Sigmoid colon (tissue), 7 donors: ENCODE data around the gene CEACAM18. TPM values are rescaled to one million over a fixed set of nuclear protein-coding genes. Genes with fewer than 3 reads are reported as not detected.

Experiments
- DNase-seq: peaks from one replicate; pipeline ENCODE4 v3.0.0-alpha.2; 2019
- H3K27ac ChIP-seq, 4 donors: fragments of 200-600 bp; sonication (generic); one replicate each; pipeline ENCODE4 v1.5.1; 2016 to 2019; ENCODE audit warnings: mild to moderate bottlenecking in 1 of 4
- H3K27me3 ChIP-seq, 3 donors: fragments of 200-600 bp; sonication (generic); one replicate each; pipeline ENCODE4 v1.5.1; 2019; ENCODE audit warnings: mild to moderate bottlenecking in 1 of 3
- H3K36me3 ChIP-seq, 4 donors: fragments of 200-600 bp; sonication (generic); one replicate each; pipeline ENCODE4 v1.5.1; 2016 to 2019
- H3K4me1 ChIP-seq, 4 donors: fragments of 200-600 bp; sonication (generic); one replicate each; pipeline ENCODE4 v1.5.1; 2017 to 2019
- H3K4me3 ChIP-seq, 4 donors: fragments of 200-600 bp; sonication (generic); one replicate each; pipeline ENCODE4 v1.5.1; 2017 to 2019; ENCODE audit warnings: mild to moderate bottlenecking in 2 of 4, moderate library complexity in 1 of 4
- H3K9me3 ChIP-seq, 4 donors: fragments of 200-600 bp in 3 of 4; sonication (generic) in 3 of 4; one replicate each; pipeline versions ENCODE4 v1.5.1 to v1.6.1; 2013 to 2019
- EP300 ChIP-seq, 4 donors: sonication (generic); formaldehyde crosslinking; IDR thresholded peaks; one replicate each; pipeline ENCODE4 v1.6.1; 2017; ENCODE audit warnings: antibody characterized with exemption in 4 of 4
- POLR2A ChIP-seq, 2 donors: fragments of 450-650 bp; IDR thresholded peaks; one replicate each; pipeline ENCODE4 v1.6.1; 2016; ENCODE audit warnings: antibody characterized with exemption in 2 of 2, mild to moderate bottlenecking in 2 of 2, moderate library complexity in 2 of 2
- POLR2AphosphoS5 ChIP-seq, 4 donors: sonication (generic); formaldehyde crosslinking; IDR thresholded peaks; one replicate each; pipeline ENCODE4 v1.6.1; 2017; ENCODE audit warnings: antibody characterized with exemption in 4 of 4
- WGBS, 2 donors: extraction: QIAGEN DNeasy Blood & Tissue Kit; methylation state at CpG; one replicate each; pipeline ENCODE4 v1.1.7; 2013; 5-methylcytosine and 5-hydroxymethylcytosine counted together
- intact Hi-C: fragments of 100-400 bp; cut with DNase I; formaldehyde crosslinking; loops from one replicate; pipeline ENCODE4 v1.15.1; 2023
- polyA plus RNA-seq, 3 donors: library from polyadenylated mRNA; stranded (reverse); fragments of 200-250 nt; gene quantifications; one replicate each; pipeline ENCODE4 v1.2.3, GENCODE V29; 2013
- total RNA-seq, 4 donors: library from RNA; depleted of rRNA; stranded (reverse); fragments of >200 nt; gene quantifications; one replicate each; pipeline ENCODE4 v1.1.0, GENCODE V29; 2016
- TF ChIP-seq, protein P1 (sequence below), 4 experiments: fragments of 450-650 bp in 3 of 4; fragments of 200-600 bp in 1 of 4; IDR thresholded peaks; one replicate each; pipeline ENCODE4 v1.5.1; 2016 to 2019; ENCODE audit warnings: antibody characterized with exemption in 4 of 4, mild to moderate bottlenecking in 3 of 4, moderate library complexity in 2 of 4
- donor health status: healthy with polysubstance abuse.
- donor health status: Bipolar disorder and iron deficiency.
- donor health status: healthy.

The CEACAM18 gene
- total and polyA plus RNA-seq, 7 donors: not detected

DNA sequence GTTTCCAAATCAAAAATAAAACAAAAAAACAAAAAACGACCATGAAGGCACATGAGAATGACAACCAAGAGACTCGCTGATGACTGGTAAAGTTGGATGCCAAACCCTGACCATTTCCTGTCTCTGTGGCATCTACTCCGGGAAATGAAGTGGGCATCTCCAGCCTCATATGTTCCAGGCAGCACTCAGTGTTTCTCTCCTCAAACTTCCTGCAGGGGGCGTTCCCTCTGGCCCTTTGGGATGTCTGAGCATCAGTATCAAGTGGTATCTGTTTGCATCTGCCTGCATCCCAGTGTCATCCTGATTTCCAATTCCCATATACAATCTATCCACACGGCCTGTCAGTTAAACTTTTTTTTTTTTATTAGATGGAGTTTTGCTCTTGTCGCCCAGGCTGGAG, 33.0 kb downstream of the CEACAM18 start:
- DNase-seq: no peak
- no peaks in the 10 kb centered on the region for H3K9me3 ChIP-seq
- no peak for TF ChIP-seq POLR2AphosphoS5 (IDR thresholded peaks at IDR 0.05)
- no peak for TF ChIP-seq EP300 (IDR thresholded peaks at IDR 0.05)
- TF ChIP-seq, protein P1, sequence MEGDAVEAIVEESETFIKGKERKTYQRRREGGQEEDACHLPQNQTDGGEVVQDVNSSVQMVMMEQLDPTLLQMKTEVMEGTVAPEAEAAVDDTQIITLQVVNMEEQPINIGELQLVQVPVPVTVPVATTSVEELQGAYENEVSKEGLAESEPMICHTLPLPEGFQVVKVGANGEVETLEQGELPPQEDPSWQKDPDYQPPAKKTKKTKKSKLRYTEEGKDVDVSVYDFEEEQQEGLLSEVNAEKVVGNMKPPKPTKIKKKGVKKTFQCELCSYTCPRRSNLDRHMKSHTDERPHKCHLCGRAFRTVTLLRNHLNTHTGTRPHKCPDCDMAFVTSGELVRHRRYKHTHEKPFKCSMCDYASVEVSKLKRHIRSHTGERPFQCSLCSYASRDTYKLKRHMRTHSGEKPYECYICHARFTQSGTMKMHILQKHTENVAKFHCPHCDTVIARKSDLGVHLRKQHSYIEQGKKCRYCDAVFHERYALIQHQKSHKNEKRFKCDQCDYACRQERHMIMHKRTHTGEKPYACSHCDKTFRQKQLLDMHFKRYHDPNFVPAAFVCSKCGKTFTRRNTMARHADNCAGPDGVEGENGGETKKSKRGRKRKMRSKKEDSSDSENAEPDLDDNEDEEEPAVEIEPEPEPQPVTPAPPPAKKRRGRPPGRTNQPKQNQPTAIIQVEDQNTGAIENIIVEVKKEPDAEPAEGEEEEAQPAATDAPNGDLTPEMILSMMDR (IDR thresholded peaks at IDR 0.05): no peak
- 17% methylated on average over 6 of the region's 6 CpGs for WGBS, 2 donors
- no peaks in the 10 kb centered on the region for H3K4me1 ChIP-seq
- peaks cover 0 to 12% (median 5%) of the 10 kb centered on the region in 3 donors for H3K27me3 ChIP-seq
- no peaks in the 10 kb centered on the region for H3K36me3 ChIP-seq
- H3K4me3 ChIP-seq: no peak overlapping the region
- no peak overlapping the region for H3K27ac ChIP-seq
- intact Hi-C loops: no loop called here

GRCh38 chr19:51513968-51514367, 35.6 kb downstream of the CEACAM18 start:
- H3K9me3 ChIP-seq: no peaks in the 10 kb centered on the region
- H3K36me3 ChIP-seq: no peaks in the 10 kb centered on the region
- H3K4me1 ChIP-seq: no peaks in the 10 kb centered on the region
- no peak overlapping the region for H3K27ac ChIP-seq
- peaks cover 0 to 18% (median 13%) of the 10 kb centered on the region in 3 donors for H3K27me3 ChIP-seq
- DNase-seq: no peak
- WGBS, 2 donors: 20 to 42% methylated on average over 2 of the region's 2 CpGs
- no peak overlapping the region for H3K4me3 ChIP-seq
- intact Hi-C loops: no loop called here
- TF ChIP-seq, protein P1 (IDR thresholded peaks at IDR 0.05): no peak
- TF ChIP-seq POLR2A (IDR thresholded peaks at IDR 0.05): no peak
- no peak for TF ChIP-seq POLR2AphosphoS5 (IDR thresholded peaks at IDR 0.05)
- no peak for TF ChIP-seq EP300 (IDR thresholded peaks at IDR 0.05)

DNA sequence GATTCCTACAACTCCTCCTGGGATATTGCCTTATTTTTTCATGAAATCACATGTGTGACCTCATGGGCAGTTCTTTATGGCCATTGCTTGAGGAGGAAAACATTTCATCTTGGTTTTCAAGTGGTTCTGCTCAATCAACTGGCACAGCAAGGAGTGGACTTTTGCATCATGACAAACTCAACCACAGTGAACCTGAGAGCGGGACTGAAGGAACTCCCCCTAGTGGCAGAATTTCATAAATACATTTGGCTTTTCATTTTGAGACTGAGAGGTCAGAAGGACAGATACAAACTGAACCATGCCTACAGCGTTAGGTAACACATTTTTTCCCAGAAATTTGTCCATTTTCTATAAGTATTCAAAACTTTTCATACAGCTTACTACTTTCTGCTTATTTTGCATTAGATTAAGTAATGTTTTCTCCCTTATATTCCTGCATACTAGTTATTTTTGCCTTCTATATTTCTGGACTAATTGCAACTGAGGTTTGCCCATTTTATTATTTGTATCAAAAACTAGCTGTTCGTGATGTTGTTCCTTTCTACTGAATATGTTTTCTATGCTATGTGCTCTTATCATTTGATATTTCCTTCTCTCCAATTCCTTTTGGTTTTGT, 36.6 kb downstream of the CEACAM18 start:
- H3K4me1 ChIP-seq: no peaks in the 10 kb centered on the region
- TF ChIP-seq, protein P1 (IDR thresholded peaks at IDR 0.05): peak in 3 of 4 experiments; percentile 41 to 63 (median 49)
- no peak for TF ChIP-seq EP300 (IDR thresholded peaks at IDR 0.05)
- H3K4me3 ChIP-seq: no peak overlapping the region
- 13 to 18% methylated on average over 3 of the region's 3 CpGs for WGBS, 2 donors
- no peaks in the 10 kb centered on the region for H3K9me3 ChIP-seq
- peaks cover 0 to 18% (median 17%) of the 10 kb centered on the region in 3 donors for H3K27me3 ChIP-seq
- no peak overlapping the region for H3K27ac ChIP-seq
- intact Hi-C loops: no loop called here
- DNase-seq: no peak
- H3K36me3 ChIP-seq: no peaks in the 10 kb centered on the region

- H3K27ac ChIP-seq: no peak overlapping the region
- no peaks in the 10 kb centered on the region for H3K9me3 ChIP-seq
- intact Hi-C loops: no loop called here
- no peak for DNase-seq
- WGBS, 2 donors: 40 to 51% methylated on average over 2 of the region's 2 CpGs
- no peaks in the 10 kb centered on the region for H3K4me1 ChIP-seq
- no peak overlapping the region for H3K4me3 ChIP-seq
- no peaks in the 10 kb centered on the region for H3K36me3 ChIP-seq
- TF ChIP-seq, protein P1 (IDR thresholded peaks at IDR 0.05): no peak
- TF ChIP-seq POLR2AphosphoS5 (IDR thresholded peaks at IDR 0.05): no peak
- TF ChIP-seq POLR2A (IDR thresholded peaks at IDR 0.05): no peak
- TF ChIP-seq EP300 (IDR thresholded peaks at IDR 0.05): no peak
- H3K27me3 ChIP-seq: peaks cover 0 to 23% (median 7%) of the 10 kb centered on the region in 3 donors
Measured at GRCh38 chr19:51520728-51521127, 42.4 kb downstream of the CEACAM18 start.

GRCh38 chr19:51521357-51521756, 43.0 kb downstream of the CEACAM18 start:
- no peak for TF ChIP-seq POLR2A (IDR thresholded peaks at IDR 0.05)
- no peak for TF ChIP-seq EP300 (IDR thresholded peaks at IDR 0.05)
- TF ChIP-seq POLR2AphosphoS5 (IDR thresholded peaks at IDR 0.05): no peak
- TF ChIP-seq, protein P1 (IDR thresholded peaks at IDR 0.05): no peak
- 81 to 92% methylated on average over 2 of the region's 2 CpGs for WGBS, 2 donors
- Histone ChIP-seq H3K27ac (no peak overlapping the region), H3K9me3 (no peaks in the 10 kb centered on the region), H3K36me3 (no peaks in the 10 kb centered on the region), H3K4me3 (no peak overlapping the region), H3K4me1 (no peaks in the 10 kb centered on the region), H3K27me3 (peaks cover 0 to 23% (median 7%) of the 10 kb centered on the region in 3 donors)
- intact Hi-C loops: no loop called here
- no peak for DNase-seq
